HepG2 (cell line): ENCODE data around the gene ZBTB46. TPM values are rescaled to one million over a fixed set of nuclear protein-coding genes. Genes with fewer than 3 reads are reported as not detected.

Experiments used
- HDAC1 ChIP-seq: sonication (generic); formaldehyde crosslinking; IDR thresholded peaks from 2 replicates; pipeline ENCODE4 v1.5.1; 2020; ENCODE audit warnings: mild to moderate bottlenecking, missing genetic modification reagents
- HNF4G ChIP-seq, 2 experiments: sonication (generic) in 1 of 2; formaldehyde crosslinking in 1 of 2; IDR thresholded peaks; 2 replicates each; pipeline versions ENCODE4 v1.4.0 to v1.6.1; 2011 to 2020; ENCODE audit warnings: borderline replicate concordance in 2 of 2, low read depth in 2 of 2, mild to moderate bottlenecking in 2 of 2, low read length in 1 of 2, missing genetic modification reagents in 1 of 2, moderate library complexity in 1 of 2
- JARID2 ChIP-seq: sonication (generic); formaldehyde crosslinking; IDR thresholded peaks from 2 replicates; pipeline ENCODE4 v1.8.1; 2023; ENCODE audit warnings: missing genetic modification reagents, inconsistent platforms; ENCODE audit not compliant: insufficient replicate concordance
- KDM2A ChIP-seq: sonication (generic); formaldehyde crosslinking; IDR thresholded peaks from 2 replicates; pipeline ENCODE4 v1.4.0; 2020; ENCODE audit warnings: low read depth, missing genetic modification reagents, borderline replicate concordance
- MAFK ChIP-seq, 2 experiments: IDR thresholded peaks in 1 of 2; conservative IDR thresholded peaks in 1 of 2; 2 replicates each; pipeline ENCODE4 v1.6.1; 2011; ENCODE audit warnings: improper control_type of control experiment in 2 of 2, low read length in 2 of 2
- MXI1 ChIP-seq: IDR thresholded peaks from 3 replicates; pipeline ENCODE4 v1.6.1; 2012; ENCODE audit warnings: low read depth, low read length, inconsistent platforms, borderline replicate concordance
- TEAD3 ChIP-seq: optimal IDR thresholded peaks from 2 replicates; pipeline ENCODE3; 2016; ENCODE audit warnings: borderline replicate concordance
- YEATS4 ChIP-seq: sonication (generic); formaldehyde crosslinking; IDR thresholded peaks from 2 replicates; pipeline ENCODE4 v1.4.0; 2020; ENCODE audit warnings: missing genetic modification reagents, borderline replicate concordance
- ZNF451 ChIP-seq: sonication (generic); formaldehyde crosslinking; IDR thresholded peaks from 2 replicates; pipeline ENCODE4 v1.5.0; 2020; ENCODE audit warnings: mild to moderate bottlenecking, missing genetic modification reagents
- ZSCAN12 ChIP-seq: sonication (generic); formaldehyde crosslinking; IDR thresholded peaks from 2 replicates; pipeline ENCODE4 v1.9.0; 2021; ENCODE audit warnings: mild to moderate bottlenecking, missing genetic modification reagents
- polyA plus RNA-seq, 8 experiments: library from polyadenylated mRNA; depleted of rRNA in 3 of 8; stranded (reverse) in 7 of 8; unstranded in 1 of 8; fragments of >200 nt; fragmentation: Illumina TruSeq in 4 of 8; extraction: Trizol in 4 of 8; gene quantifications; 2 replicates each; pipeline versions ENCODE4 v1.2.1 to v1.2.3, GENCODE V29; 2011 to 2016; ENCODE audit warnings: low read depth in 4 of 8, missing spikeins in 1 of 8, mixed read lengths in 1 of 8; ENCODE audit not compliant: insufficient read depth in 1 of 8
- total RNA-seq, 5 experiments: library from RNA; depleted of rRNA; stranded (reverse); fragments of >200 nt; fragmentation: Illumina TruSeq; extraction: Trizol; gene quantifications; 2 replicates each; pipeline ENCODE4 v1.2.3, GENCODE V29; 2016; ENCODE audit warnings: low read depth in 1 of 5
- TF ChIP-seq, protein P1 (sequence below): sonication (generic); formaldehyde crosslinking; IDR thresholded peaks from 2 replicates; pipeline ENCODE4 v1.5.0; 2020; ENCODE audit warnings: missing genetic modification reagents, mild to moderate bottlenecking, borderline replicate concordance
- TF ChIP-seq, protein P2 (sequence below): sonication (generic); formaldehyde crosslinking; IDR thresholded peaks from 2 replicates; pipeline ENCODE4 v1.5.0; 2020; ENCODE audit warnings: missing genetic modification reagents
- TF ChIP-seq, protein P3 (sequence below): sonication (generic); formaldehyde crosslinking; IDR thresholded peaks from 2 replicates; pipeline ENCODE4 v1.4.0; 2020; ENCODE audit warnings: missing genetic modification reagents
- TF ChIP-seq, protein P4 (sequence below): sonication (generic); formaldehyde crosslinking; IDR thresholded peaks from 2 replicates; pipeline ENCODE4 v1.4.0; 2020; ENCODE audit warnings: missing genetic modification reagents, borderline replicate concordance
- TF ChIP-seq, protein P5 (sequence below): sonication (generic); formaldehyde crosslinking; IDR thresholded peaks from 2 replicates; pipeline ENCODE4 v1.5.0; 2020; ENCODE audit warnings: missing genetic modification reagents
- TF ChIP-seq, protein P6 (sequence below): sonication (generic); formaldehyde crosslinking; IDR thresholded peaks from 2 replicates; pipeline ENCODE4 v1.9.0; 2021; ENCODE audit warnings: missing genetic modification reagents, borderline replicate concordance

The ZBTB46 gene
- total and polyA plus RNA-seq, 2 of the 13 experiments (the other 11 are each of a cell fraction or from before 2014, with no cell fraction given) = 1.6 to 13.5 TPM

DNA sequence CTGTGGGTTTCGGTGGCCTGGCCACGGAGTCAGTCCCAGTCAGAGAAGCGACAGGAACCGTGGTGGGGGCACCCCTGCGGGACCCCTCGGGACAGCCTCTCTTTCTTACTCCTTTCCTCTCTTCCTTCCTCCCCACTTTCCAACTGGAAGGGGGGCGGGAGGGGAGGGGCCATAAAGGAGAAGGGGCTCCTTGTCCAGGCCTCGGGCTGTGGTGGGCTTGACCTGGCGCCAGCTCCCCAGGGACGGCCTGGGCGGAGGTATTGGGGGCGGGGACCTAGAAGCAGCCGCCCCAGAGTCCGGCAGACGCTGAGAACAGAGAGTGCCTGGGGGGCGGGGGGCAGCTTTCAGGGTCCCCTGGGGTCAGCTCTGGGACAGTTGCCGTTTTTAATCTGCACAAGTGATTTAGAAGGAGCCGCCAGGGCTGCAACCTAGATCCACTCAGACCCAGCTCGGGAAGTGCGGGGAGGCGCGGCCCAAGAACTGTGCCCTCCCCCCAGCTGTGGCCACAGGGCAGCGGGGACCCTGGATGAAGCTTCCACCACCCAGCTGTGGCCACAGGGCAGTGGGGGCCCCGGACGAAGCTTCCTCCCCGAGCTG is 23.8 kb upstream of the ZBTB46 start (continued):
- no peak for TF ChIP-seq MXI1
- no peak for TF ChIP-seq YEATS4 (CRISPR knock-in tag)
- TF ChIP-seq, protein P1, sequence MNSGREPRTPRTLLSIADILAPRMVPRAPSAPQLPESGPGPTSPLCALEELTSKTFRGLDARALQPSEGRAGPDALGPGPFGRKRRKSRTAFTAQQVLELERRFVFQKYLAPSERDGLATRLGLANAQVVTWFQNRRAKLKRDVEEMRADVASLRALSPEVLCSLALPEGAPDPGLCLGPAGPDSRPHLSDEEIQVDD = no peak
- TF ChIP-seq ZNF451 (CRISPR knock-in tag) = peak; percentile 2; the same call in 1 of the 2 replicates
- TF ChIP-seq JARID2 = no peak
- TF ChIP-seq, protein P2, sequence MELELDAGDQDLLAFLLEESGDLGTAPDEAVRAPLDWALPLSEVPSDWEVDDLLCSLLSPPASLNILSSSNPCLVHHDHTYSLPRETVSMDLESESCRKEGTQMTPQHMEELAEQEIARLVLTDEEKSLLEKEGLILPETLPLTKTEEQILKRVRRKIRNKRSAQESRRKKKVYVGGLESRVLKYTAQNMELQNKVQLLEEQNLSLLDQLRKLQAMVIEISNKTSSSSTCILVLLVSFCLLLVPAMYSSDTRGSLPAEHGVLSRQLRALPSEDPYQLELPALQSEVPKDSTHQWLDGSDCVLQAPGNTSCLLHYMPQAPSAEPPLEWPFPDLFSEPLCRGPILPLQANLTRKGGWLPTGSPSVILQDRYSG (CRISPR knock-in tag) = no peak
- TF ChIP-seq HNF4G (IDR thresholded peaks at IDR 0.05; ENCODE audit: borderline replicate concordance, low read depth, low read length) = no peak
- 0 out of 2 replicates have a peak, but pooled peaks have one; percentile 15 for TF ChIP-seq HNF4G (CRISPR knock-in tag; IDR thresholded peaks at IDR 0.05; ENCODE audit: borderline replicate concordance, low read depth)
- TF ChIP-seq KDM2A = peak; percentile 67; the same call in 1 of the 2 replicates
- no peak for TF ChIP-seq ZSCAN12 (CRISPR knock-in tag)
- TF ChIP-seq, protein P3, sequence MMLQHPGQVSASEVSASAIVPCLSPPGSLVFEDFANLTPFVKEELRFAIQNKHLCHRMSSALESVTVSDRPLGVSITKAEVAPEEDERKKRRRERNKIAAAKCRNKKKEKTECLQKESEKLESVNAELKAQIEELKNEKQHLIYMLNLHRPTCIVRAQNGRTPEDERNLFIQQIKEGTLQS (CRISPR knock-in tag) = no peak
- TF ChIP-seq, protein P4, sequence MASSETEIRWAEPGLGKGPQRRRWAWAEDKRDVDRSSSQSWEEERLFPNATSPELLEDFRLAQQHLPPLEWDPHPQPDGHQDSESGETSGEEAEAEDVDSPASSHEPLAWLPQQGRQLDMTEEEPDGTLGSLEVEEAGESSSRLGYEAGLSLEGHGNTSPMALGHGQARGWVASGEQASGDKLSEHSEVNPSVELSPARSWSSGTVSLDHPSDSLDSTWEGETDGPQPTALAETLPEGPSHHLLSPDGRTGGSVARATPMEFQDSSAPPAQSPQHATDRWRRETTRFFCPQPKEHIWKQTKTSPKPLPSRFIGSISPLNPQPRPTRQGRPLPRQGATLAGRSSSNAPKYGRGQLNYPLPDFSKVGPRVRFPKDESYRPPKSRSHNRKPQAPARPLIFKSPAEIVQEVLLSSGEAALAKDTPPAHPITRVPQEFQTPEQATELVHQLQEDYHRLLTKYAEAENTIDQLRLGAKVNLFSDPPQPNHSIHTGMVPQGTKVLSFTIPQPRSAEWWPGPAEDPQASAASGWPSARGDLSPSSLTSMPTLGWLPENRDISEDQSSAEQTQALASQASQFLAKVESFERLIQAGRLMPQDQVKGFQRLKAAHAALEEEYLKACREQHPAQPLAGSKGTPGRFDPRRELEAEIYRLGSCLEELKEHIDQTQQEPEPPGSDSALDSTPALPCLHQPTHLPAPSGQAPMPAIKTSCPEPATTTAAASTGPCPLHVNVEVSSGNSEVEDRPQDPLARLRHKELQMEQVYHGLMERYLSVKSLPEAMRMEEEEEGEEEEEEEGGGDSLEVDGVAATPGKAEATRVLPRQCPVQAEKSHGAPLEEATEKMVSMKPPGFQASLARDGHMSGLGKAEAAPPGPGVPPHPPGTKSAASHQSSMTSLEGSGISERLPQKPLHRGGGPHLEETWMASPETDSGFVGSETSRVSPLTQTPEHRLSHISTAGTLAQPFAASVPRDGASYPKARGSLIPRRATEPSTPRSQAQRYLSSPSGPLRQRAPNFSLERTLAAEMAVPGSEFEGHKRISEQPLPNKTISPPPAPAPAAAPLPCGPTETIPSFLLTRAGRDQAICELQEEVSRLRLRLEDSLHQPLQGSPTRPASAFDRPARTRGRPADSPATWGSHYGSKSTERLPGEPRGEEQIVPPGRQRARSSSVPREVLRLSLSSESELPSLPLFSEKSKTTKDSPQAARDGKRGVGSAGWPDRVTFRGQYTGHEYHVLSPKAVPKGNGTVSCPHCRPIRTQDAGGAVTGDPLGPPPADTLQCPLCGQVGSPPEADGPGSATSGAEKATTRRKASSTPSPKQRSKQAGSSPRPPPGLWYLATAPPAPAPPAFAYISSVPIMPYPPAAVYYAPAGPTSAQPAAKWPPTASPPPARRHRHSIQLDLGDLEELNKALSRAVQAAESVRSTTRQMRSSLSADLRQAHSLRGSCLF (CRISPR knock-in tag) = no peak
- no peak for TF ChIP-seq MAFK (conservative IDR thresholded peaks at IDR 0.05 in 1 of 2, IDR thresholded peaks at IDR 0.05 in 1 of 2; ENCODE audit: low read length in 2 of 2)
- TF ChIP-seq, protein P5, sequence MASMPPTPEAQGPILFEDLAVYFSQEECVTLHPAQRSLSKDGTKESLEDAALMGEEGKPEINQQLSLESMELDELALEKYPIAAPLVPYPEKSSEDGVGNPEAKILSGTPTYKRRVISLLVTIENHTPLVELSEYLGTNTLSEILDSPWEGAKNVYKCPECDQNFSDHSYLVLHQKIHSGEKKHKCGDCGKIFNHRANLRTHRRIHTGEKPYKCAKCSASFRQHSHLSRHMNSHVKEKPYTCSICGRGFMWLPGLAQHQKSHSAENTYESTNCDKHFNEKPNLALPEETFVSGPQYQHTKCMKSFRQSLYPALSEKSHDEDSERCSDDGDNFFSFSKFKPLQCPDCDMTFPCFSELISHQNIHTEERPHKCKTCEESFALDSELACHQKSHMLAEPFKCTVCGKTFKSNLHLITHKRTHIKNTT (CRISPR knock-in tag) = no peak
- no peak for TF ChIP-seq HDAC1
- TF ChIP-seq TEAD3 = no peak
- TF ChIP-seq, protein P6, sequence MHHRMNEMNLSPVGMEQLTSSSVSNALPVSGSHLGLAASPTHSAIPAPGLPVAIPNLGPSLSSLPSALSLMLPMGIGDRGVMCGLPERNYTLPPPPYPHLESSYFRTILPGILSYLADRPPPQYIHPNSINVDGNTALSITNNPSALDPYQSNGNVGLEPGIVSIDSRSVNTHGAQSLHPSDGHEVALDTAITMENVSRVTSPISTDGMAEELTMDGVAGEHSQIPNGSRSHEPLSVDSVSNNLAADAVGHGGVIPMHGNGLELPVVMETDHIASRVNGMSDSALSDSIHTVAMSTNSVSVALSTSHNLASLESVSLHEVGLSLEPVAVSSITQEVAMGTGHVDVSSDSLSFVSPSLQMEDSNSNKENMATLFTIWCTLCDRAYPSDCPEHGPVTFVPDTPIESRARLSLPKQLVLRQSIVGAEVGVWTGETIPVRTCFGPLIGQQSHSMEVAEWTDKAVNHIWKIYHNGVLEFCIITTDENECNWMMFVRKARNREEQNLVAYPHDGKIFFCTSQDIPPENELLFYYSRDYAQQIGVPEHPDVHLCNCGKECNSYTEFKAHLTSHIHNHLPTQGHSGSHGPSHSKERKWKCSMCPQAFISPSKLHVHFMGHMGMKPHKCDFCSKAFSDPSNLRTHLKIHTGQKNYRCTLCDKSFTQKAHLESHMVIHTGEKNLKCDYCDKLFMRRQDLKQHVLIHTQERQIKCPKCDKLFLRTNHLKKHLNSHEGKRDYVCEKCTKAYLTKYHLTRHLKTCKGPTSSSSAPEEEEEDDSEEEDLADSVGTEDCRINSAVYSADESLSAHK = no peak
